Suprapubic skin (tissue), 4 donors: Measurements from ENCODE around the gene TRIM25.

ENCODE experiments used
- CTCF ChIP-seq, 2 donors: fragments of 200-600 bp in 1 of 2; fragments of 450-650 bp in 1 of 2; sonication (generic) in 1 of 2; IDR thresholded peaks; one replicate each; pipeline ENCODE4 v1.5.1; 2016 to 2019; ENCODE audit warnings: antibody characterized with exemption in 2 of 2, mild to moderate bottlenecking in 1 of 2, moderate library complexity in 1 of 2
- POLR2A ChIP-seq, 2 donors: fragments of 450-650 bp; IDR thresholded peaks; one replicate each; pipeline ENCODE4 v1.6.1; 2017; ENCODE audit warnings: antibody characterized with exemption in 2 of 2, mild to moderate bottlenecking in 2 of 2, moderate library complexity in 2 of 2
- POLR2AphosphoS5 ChIP-seq, 3 donors: sonication (generic); formaldehyde crosslinking; IDR thresholded peaks; one replicate each; pipeline ENCODE4 v1.6.1; 2017; ENCODE audit warnings: antibody characterized with exemption in 3 of 3

GRCh38 chr17:56890390-56890789, 23.5 kb downstream of the TRIM25 start:
- TF ChIP-seq CTCF (IDR thresholded peaks at IDR 0.05), result no peak
- TF ChIP-seq POLR2A (IDR thresholded peaks at IDR 0.05), result no peak
- TF ChIP-seq POLR2AphosphoS5 (IDR thresholded peaks at IDR 0.05), result no peak
